G401.6 (cell line): ENCODE measurements around the gene MPIG6B.
A peak's percentile ranks its signal among the peaks of the same experiment; 100 is the strongest.

Experiments
- FAIRE-seq: peaks from 2 replicates; lab custom pipeline; 2012; peaks lifted over from hg19 to GRCh38; lab: Jason Lieb, UNC

MPIG6B gene

GRCh38 chr6:31722173-31722572, 1.0 kb upstream of the MPIG6B start:
- FAIRE-seq: no peak

GRCh38 chr6:31723980-31724691, 963 bp downstream of the MPIG6B start:
- FAIRE-seq: no peak

GRCh38 chr6:31725502-31726350, 2.6 kb downstream of the MPIG6B start:
- FAIRE-seq: no peak

GRCh38 chr6:31727034-31727716, 4.0 kb downstream of the MPIG6B start:
- FAIRE-seq: no peak

- no peak for FAIRE-seq
These were observed 4.8 kb downstream of the MPIG6B start for GRCh38 chr6:31727717-31728671.

GRCh38 chr6:31728767-31729514, 5.8 kb downstream of the MPIG6B start, which contains the start of gene DDAH2:
DDAH2 (minus strand) TSS chr6:31729299; CDS start chr6:31729161, 138 bp downstream.
- no peak for FAIRE-seq

GRCh38 chr6:31729515-31729978, 6.4 kb downstream of the MPIG6B start:
- FAIRE-seq: peak; percentile 3

GRCh38 chr6:31729979-31730630, 6.9 kb downstream of the MPIG6B start:
- FAIRE-seq: peak; percentile 96

GRCh38 chr6:31730631-31731086, 7.5 kb downstream of the MPIG6B start:
- no peak for FAIRE-seq

- FAIRE-seq: no peak
These were observed 8.9 kb downstream of the MPIG6B start for GRCh38 chr6:31732029-31732428.

- FAIRE-seq: no peak
These were observed 10.6 kb downstream of the MPIG6B start for GRCh38 chr6:31733734-31734133.

- no peak for FAIRE-seq
These were observed 11.2 kb downstream of the MPIG6B start for GRCh38 chr6:31734247-31734820.

GRCh38 chr6:31734821-31735406, 11.7 kb downstream of the MPIG6B start:
- no peak for FAIRE-seq

- FAIRE-seq: no peak
These were observed 13.0 kb downstream of the MPIG6B start, which contains the start of gene CLIC1 for GRCh38 chr6:31736021-31736767. CLIC1 (minus strand) TSS chr6:31736530; CDS start chr6:31736300, 230 bp downstream.

- no peak for FAIRE-seq
These were observed 13.7 kb downstream of the MPIG6B start for GRCh38 chr6:31736768-31737314.

GRCh38 chr6:31737315-31737990, 14.3 kb downstream of the MPIG6B start:
- FAIRE-seq: no peak
